ENCODE data around the gene HIPK4.

DNA sequence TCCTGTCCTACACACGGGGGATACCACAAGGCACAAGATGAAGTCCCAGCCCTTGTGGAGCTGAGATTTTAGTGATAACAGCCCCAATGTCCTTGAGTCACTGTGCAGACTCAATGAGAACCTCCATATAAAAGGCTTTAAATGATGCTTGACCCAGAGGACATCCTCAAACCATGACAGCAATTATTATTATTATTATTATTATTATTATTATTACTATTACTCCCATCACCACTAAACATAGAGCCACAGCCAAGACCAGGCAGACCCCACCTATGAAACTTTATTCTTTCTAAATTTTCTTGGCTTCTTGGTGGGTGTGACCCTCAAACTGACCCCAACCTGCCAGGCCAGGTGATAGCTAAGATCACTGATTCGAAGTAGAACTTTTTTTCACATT lies 52.9 kb downstream of the HIPK4 start:
- TF ChIP-seq, protein P1, sequence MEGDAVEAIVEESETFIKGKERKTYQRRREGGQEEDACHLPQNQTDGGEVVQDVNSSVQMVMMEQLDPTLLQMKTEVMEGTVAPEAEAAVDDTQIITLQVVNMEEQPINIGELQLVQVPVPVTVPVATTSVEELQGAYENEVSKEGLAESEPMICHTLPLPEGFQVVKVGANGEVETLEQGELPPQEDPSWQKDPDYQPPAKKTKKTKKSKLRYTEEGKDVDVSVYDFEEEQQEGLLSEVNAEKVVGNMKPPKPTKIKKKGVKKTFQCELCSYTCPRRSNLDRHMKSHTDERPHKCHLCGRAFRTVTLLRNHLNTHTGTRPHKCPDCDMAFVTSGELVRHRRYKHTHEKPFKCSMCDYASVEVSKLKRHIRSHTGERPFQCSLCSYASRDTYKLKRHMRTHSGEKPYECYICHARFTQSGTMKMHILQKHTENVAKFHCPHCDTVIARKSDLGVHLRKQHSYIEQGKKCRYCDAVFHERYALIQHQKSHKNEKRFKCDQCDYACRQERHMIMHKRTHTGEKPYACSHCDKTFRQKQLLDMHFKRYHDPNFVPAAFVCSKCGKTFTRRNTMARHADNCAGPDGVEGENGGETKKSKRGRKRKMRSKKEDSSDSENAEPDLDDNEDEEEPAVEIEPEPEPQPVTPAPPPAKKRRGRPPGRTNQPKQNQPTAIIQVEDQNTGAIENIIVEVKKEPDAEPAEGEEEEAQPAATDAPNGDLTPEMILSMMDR (IDR thresholded peaks at IDR 0.05): no peak
- TF ChIP-seq POLR2A (IDR thresholded peaks at IDR 0.05): no peak
